B cell (primary cell): Measurements from ENCODE around the gene STAT4. TPM values are rescaled to one million over a fixed set of nuclear protein-coding genes. Genes with fewer than 3 reads are reported as not detected.
A peak's percentile ranks its signal among the peaks of the same experiment; 100 is the strongest.

ENCODE experiments used
- ATAC-seq: fragments of 200-7000 bp; cut with Tn5 transposase; one replicate; pipeline ENCODE4 v1.10.0; 2021; ENCODE audit warnings: low read depth, mild to moderate bottlenecking, moderate number of reproducible peaks, moderate library complexity
- CTCF ChIA-PET: fragments of 350-600 bp; sonication (Branson Sonifier 250); formaldehyde crosslinking; loops from one replicate; lab custom pipeline; 2021; ENCODE audit warnings: antibody characterized with exemption, inconsistent platforms; lab: Charles Lee
- POLR2A ChIA-PET: fragments of 350-600 bp; sonication (Branson Sonifier 250); formaldehyde crosslinking; loops from one replicate; lab custom pipeline; 2021; ENCODE audit warnings: antibody characterized with exemption; lab: Charles Lee
- DNase-seq: peaks from one replicate; pipeline ENCODE4 v3.0.0; 2013
- H2AFZ ChIP-seq: 2 replicates; pipeline ENCODE4 v1.6.1; 2012; ENCODE audit warnings: mild to moderate bottlenecking, low read depth, low read length; ENCODE audit not compliant: insufficient read depth, poor library complexity, severe bottlenecking
- H3K27ac ChIP-seq, 2 donors: 1 replicate in 1 of 2; 2 replicates in 1 of 2; pipeline ENCODE4 v1.5.1; 2012 to 2013; ENCODE audit warnings: low read length in 2 of 2, mild to moderate bottlenecking in 2 of 2, moderate library complexity in 1 of 2
- H3K27me3 ChIP-seq, 4 experiments: fragments of 200-600 bp in 1 of 4; sonication (generic) in 1 of 4; replicated peaks in 1 of 4; 1 replicate in 2 of 4; 2 replicates in 2 of 4; pipeline versions ENCODE4 v1.6.1 to v1.7.0; 2013 to 2016; ENCODE audit warnings: low read length in 3 of 4, mild to moderate bottlenecking in 2 of 4, mixed read lengths in 1 of 4, moderate library complexity in 1 of 4; ENCODE audit not compliant: insufficient read depth in 4 of 4, control insufficient read depth in 3 of 4; ENCODE audit errors: control extremely low read depth in 1 of 4
- H3K36me3 ChIP-seq, 2 experiments: replicated peaks in 1 of 2; 1 replicate in 1 of 2; 2 replicates in 1 of 2; pipeline versions ENCODE4 v1.6.1 to v1.7.1; 2013; ENCODE audit warnings: low read length in 1 of 2; ENCODE audit not compliant: insufficient read depth in 2 of 2, control insufficient read depth in 1 of 2; ENCODE audit errors: control extremely low read depth in 1 of 2, extremely low read depth in 1 of 2
- H3K4me1 ChIP-seq, 2 donors: fragments of 200-600 bp in 1 of 2; sonication (generic) in 1 of 2; 1 replicate in 1 of 2; 2 replicates in 1 of 2; pipeline versions ENCODE4 v1.5.1 to v1.6.1; 2013 to 2017; ENCODE audit warnings: low read length in 2 of 2; ENCODE audit not compliant: control insufficient read depth in 2 of 2, insufficient read depth in 2 of 2
- H3K4me2 ChIP-seq: replicated peaks from 2 replicates; pipeline ENCODE3; 2012; ENCODE audit warnings: mild to moderate bottlenecking, low read depth, low read length; ENCODE audit not compliant: poor library complexity, severe bottlenecking
- H3K4me3 ChIP-seq, 5 experiments: fragments of 200-600 bp in 1 of 5; sonication (generic) in 1 of 5; 1 replicate in 3 of 5; 2 replicates in 2 of 5; pipeline versions ENCODE4 v1.5.1 to v1.7.0; 2011 to 2016; ENCODE audit warnings: low read length in 4 of 5, mild to moderate bottlenecking in 4 of 5, low read depth in 2 of 5, control low read depth in 1 of 5, moderate library complexity in 1 of 5; ENCODE audit not compliant: insufficient read depth in 1 of 5; ENCODE audit errors: control extremely low read depth in 1 of 5, extremely low read depth in 1 of 5
- H3K79me2 ChIP-seq: fragments of 200-600 bp; sonication (generic); one replicate; pipeline ENCODE4 v1.6.0; 2016; ENCODE audit warnings: low read length; ENCODE audit not compliant: control insufficient read depth, insufficient read depth
- H3K9ac ChIP-seq: fragments of 200-600 bp; sonication (generic); 2 replicates; pipeline ENCODE4 v1.6.1; 2017; ENCODE audit warnings: mild to moderate bottlenecking, low read length, moderate library complexity
- H3K9me3 ChIP-seq, 3 donors: one replicate each; pipeline versions ENCODE4 v1.6.1 to v1.7.1; 2013; ENCODE audit warnings: low read length in 2 of 3; ENCODE audit not compliant: control insufficient read depth in 2 of 3, insufficient read depth in 1 of 3; ENCODE audit errors: control extremely low read depth in 1 of 3
- H4K20me1 ChIP-seq: 2 replicates; pipeline ENCODE4 v1.6.0; 2012; ENCODE audit warnings: mild to moderate bottlenecking, low read length; ENCODE audit not compliant: insufficient read depth, control insufficient read depth, poor library complexity, severe bottlenecking
- H3K27ac Mint-ChIP-seq: one replicate; pipeline ENCODE4 v1.8.0; 2021; ENCODE audit warnings: mixed read lengths
- H3K27me3 Mint-ChIP-seq: one replicate; pipeline ENCODE4 v1.8.0; 2021; ENCODE audit warnings: mixed read lengths
- H3K4me1 Mint-ChIP-seq: one replicate; pipeline ENCODE4 v1.8.0; 2021; ENCODE audit warnings: mixed read lengths
- H3K4me3 Mint-ChIP-seq: one replicate; pipeline ENCODE4 v1.8.0; 2021; ENCODE audit warnings: mixed read lengths
- H3K9me3 Mint-ChIP-seq: one replicate; pipeline ENCODE4 v1.8.0; 2022; ENCODE audit warnings: mixed read lengths; ENCODE audit not compliant: insufficient read depth
- EZH2 ChIP-seq: IDR thresholded peaks from 2 replicates; pipeline ENCODE4 v1.6.1; 2012; ENCODE audit warnings: borderline replicate concordance, low read depth, mild to moderate bottlenecking, moderate library complexity, low read length; ENCODE audit not compliant: insufficient read depth, poor library complexity, severe bottlenecking
- WGBS: methylation state at CpG from one replicate; pipeline ENCODE4 v1.1.5; 2013; ENCODE audit warnings: missing lambda C conversion rate; ENCODE audit not compliant: insufficient coverage; 5-methylcytosine and 5-hydroxymethylcytosine counted together
- intact Hi-C: fragments of 100-400 bp; cut with micrococcal nuclease; formaldehyde crosslinking; loops from one replicate; pipeline ENCODE4 v1.10.0; 2022
- polyA plus RNA-seq: library from polyadenylated mRNA; depleted of rRNA; stranded (reverse); fragments of >200 nt; gene quantifications from 2 replicates; pipeline ENCODE4 v1.2.3, GENCODE V29; 2012
- total RNA-seq, 2 donors: library from RNA; stranded (reverse); fragments of 120-200 nt in 1 of 2; gene quantifications; 1 replicate in 1 of 2; 2 replicates in 1 of 2; pipeline versions ENCODE4 v1.2.3 to v1.2.4, GENCODE V29; 2013 to 2022
- TF ChIP-seq, protein P1 (sequence below): fragments of 200-600 bp; IDR thresholded peaks from one replicate; pipeline ENCODE4 v1.8.0; 2022; ENCODE audit warnings: antibody characterized with exemption, mild to moderate bottlenecking

The STAT4 gene
- total and polyA plus RNA-seq, 2 donors (not counting 1 experiment from before 2014, with no cell fraction given): 2.0 to 62.1 TPM

DNA sequence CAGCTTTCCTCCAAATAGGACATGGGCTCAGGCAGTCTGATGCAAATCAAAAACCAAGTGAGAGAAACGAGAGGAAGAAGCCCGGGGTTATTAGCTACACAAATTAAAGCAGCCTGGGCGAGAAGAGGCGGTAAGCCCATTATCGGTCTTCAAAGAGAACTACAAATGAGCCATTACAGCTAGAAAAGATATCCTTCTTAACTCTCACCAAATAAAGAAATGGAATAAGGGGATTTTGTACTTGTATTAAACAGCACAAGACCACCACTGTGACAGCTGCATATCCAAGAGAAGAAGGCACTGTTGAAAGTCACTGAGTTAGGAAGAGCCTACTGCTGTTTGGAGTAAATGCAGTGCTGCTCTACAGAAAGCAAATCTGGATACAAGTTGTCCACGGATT lies 169.5 kb downstream of the STAT4 start:
- Mint-ChIP-seq H3K27me3 (no peaks in the 10 kb centered on the region), H3K4me3 (no peak overlapping the region), H3K4me1 (peaks cover 19% of the 10 kb centered on the region), H3K27ac (peak overlapping the region; percentile 89), H3K9me3 (no peaks in the 10 kb centered on the region)
- CTCF ChIA-PET: interaction anchor here (0.9 kb wide), 1 partner anchor 131 kb away, joined by 3 read pairs; no protein-coding TSS in a partner anchor
- Histone ChIP-seq H3K4me1 (peaks cover 12 to 14% of the 10 kb centered on the region in 2 donors), H3K9ac (no peak overlapping the region), H3K27me3 (no peaks in the 10 kb centered on the region), H3K4me3 (no peak overlapping the region), H3K79me2 (no peaks in the 10 kb centered on the region), H4K20me1 (no peaks in the 10 kb centered on the region), H2AFZ (no peak overlapping the region), H3K27ac (peak overlapping the region in 1 of 2 donors; percentile 75), H3K9me3 (peaks cover 0 to 4% (median 0%) of the 10 kb centered on the region in 3 donors), H3K36me3 (peaks cover 23 to 99% of the 10 kb centered on the region in 2 experiments), H3K4me2 (no peak overlapping the region)
- no peak for TF ChIP-seq EZH2
- TF ChIP-seq, protein P1, sequence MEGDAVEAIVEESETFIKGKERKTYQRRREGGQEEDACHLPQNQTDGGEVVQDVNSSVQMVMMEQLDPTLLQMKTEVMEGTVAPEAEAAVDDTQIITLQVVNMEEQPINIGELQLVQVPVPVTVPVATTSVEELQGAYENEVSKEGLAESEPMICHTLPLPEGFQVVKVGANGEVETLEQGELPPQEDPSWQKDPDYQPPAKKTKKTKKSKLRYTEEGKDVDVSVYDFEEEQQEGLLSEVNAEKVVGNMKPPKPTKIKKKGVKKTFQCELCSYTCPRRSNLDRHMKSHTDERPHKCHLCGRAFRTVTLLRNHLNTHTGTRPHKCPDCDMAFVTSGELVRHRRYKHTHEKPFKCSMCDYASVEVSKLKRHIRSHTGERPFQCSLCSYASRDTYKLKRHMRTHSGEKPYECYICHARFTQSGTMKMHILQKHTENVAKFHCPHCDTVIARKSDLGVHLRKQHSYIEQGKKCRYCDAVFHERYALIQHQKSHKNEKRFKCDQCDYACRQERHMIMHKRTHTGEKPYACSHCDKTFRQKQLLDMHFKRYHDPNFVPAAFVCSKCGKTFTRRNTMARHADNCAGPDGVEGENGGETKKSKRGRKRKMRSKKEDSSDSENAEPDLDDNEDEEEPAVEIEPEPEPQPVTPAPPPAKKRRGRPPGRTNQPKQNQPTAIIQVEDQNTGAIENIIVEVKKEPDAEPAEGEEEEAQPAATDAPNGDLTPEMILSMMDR: no peak
- ATAC-seq: no peak
- DNase-seq: no peak
- WGBS: 72% methylated on average over 2 of the region's 6 CpGs
- POLR2A ChIA-PET: no interaction called here
- intact Hi-C loops: no loop called here

DNA sequence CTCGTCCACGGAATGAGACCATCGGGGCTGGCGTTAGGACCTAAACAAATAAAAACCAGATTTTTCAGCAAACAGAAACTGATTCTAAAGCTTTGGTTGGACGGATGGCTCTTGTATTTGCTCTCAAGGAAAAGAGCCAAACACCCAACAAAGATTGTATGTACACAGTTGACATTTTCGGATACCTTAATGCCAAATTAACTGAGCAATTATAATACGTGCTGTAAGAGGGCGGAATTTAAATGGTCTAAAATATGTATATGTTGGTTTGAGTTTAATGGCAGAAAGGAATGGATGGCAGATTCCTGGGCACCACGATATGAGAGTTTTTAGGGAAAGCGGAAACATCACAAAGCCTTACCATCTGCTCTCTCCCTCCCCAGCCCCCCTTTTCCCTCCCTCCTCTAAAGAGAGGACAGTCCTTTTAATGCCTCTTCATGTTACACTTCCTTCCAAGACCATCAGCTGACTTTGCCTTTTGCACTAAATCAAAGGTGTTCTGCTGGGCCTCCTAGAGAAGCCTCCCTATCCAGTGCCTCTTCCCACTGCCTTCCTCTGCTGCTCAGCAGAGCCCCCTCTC lies 170.1 kb downstream of the STAT4 start:
- Histone ChIP-seq H2AFZ (peak overlapping the region; percentile 35), H3K79me2 (no peaks in the 10 kb centered on the region), H3K9ac (peak overlapping the region; percentile 10), H3K4me3 (no peak overlapping the region), H3K36me3 (peaks cover 20 to 99% of the 10 kb centered on the region in 2 experiments), H3K4me1 (peaks cover 12 to 14% of the 10 kb centered on the region in 2 donors), H4K20me1 (no peaks in the 10 kb centered on the region), H3K9me3 (no peaks in the 10 kb centered on the region), H3K27ac (peak overlapping the region; percentile 39 to 75), H3K4me2 (peak overlapping the region; percentile 46), H3K27me3 (no peaks in the 10 kb centered on the region)
- H3K27ac Mint-ChIP-seq: peak overlapping the region; percentile 89
- CTCF ChIA-PET: interaction anchor here (0.9 kb wide), 1 partner anchor 130 kb away, joined by 3 read pairs; no protein-coding TSS in a partner anchor
- peak overlapping the region; percentile 48 for H3K4me3 Mint-ChIP-seq
- no peak for ATAC-seq
- peaks cover 19% of the 10 kb centered on the region for H3K4me1 Mint-ChIP-seq
- DNase-seq: no peak
- POLR2A ChIA-PET: no interaction called here
- H3K9me3 Mint-ChIP-seq: no peaks in the 10 kb centered on the region
- TF ChIP-seq EZH2: no peak
- TF ChIP-seq, protein P1: no peak
- WGBS: 74% methylated on average over 5 of the region's 10 CpGs
- no peaks in the 10 kb centered on the region for H3K27me3 Mint-ChIP-seq
- intact Hi-C loops: no loop called here
